Psoas muscle (tissue), 8 donors: ENCODE results near the gene NFKBIE. TPM values are rescaled to one million over a fixed set of nuclear protein-coding genes. Genes with fewer than 3 reads are reported as not detected.

Experiments
- ATAC-seq, 4 donors: fragments of 200-7000 bp; cut with Tn5 transposase; one replicate each; pipeline ENCODE4 v1.9.1; 2020; ENCODE audit warnings: moderate library complexity in 3 of 4, mild to moderate bottlenecking in 2 of 4
- DNase-seq, 2 donors: peaks; one replicate each; pipeline ENCODE4 v3.0.0-alpha.2; 2020
- H3K27ac ChIP-seq: fragments of 200-600 bp; one replicate; pipeline ENCODE4 v1.8.0; 2022
- H3K27me3 ChIP-seq, 3 donors: fragments of 200-600 bp in 1 of 3; one replicate each; pipeline versions ENCODE4 v1.6.1 to v1.8.0; 2013 to 2022; ENCODE audit warnings: low read length in 2 of 3, mild to moderate bottlenecking in 2 of 3, moderate library complexity in 1 of 3; ENCODE audit not compliant: insufficient read depth in 3 of 3
- H3K36me3 ChIP-seq, 2 donors: fragments of 200-600 bp in 1 of 2; one replicate each; pipeline versions ENCODE4 v1.6.1 to v1.8.0; 2013 to 2022; ENCODE audit warnings: low read depth in 1 of 2, mild to moderate bottlenecking in 1 of 2, moderate library complexity in 1 of 2; ENCODE audit not compliant: insufficient read depth in 1 of 2
- H3K4me1 ChIP-seq: fragments of 200-600 bp; one replicate; pipeline ENCODE4 v1.8.0; 2022
- H3K4me3 ChIP-seq: fragments of 200-600 bp; one replicate; pipeline ENCODE4 v1.8.0; 2022; ENCODE audit warnings: mild to moderate bottlenecking
- H3K9me3 ChIP-seq: fragments of 200-600 bp; one replicate; pipeline ENCODE4 v1.8.0; 2022
- CTCF ChIP-seq: fragments of 200-600 bp; IDR thresholded peaks from one replicate; pipeline ENCODE4 v1.8.0; 2022; ENCODE audit warnings: antibody characterized with exemption
- WGBS, 3 donors: extraction: QIAGEN DNeasy Blood & Tissue Kit; methylation state at CpG; one replicate each; pipeline versions ENCODE4 v1.1.6 to v1.1.7; 2013; 5-methylcytosine and 5-hydroxymethylcytosine counted together
- intact Hi-C, 2 donors: fragments of 100-400 bp; cut with DNase I; formaldehyde crosslinking; loops; one replicate each; pipeline versions ENCODE4 v1.11.0 to v1.14.2; 2022
- polyA plus RNA-seq, 3 donors: library from polyadenylated mRNA; stranded (reverse); fragments of 200-250 nt; gene quantifications; one replicate each; pipeline ENCODE4 v1.2.3, GENCODE V29; 2013
- total RNA-seq, 4 donors: library from RNA; stranded (reverse); fragmentation: NEBNext Ultra II Directional in 2 of 4; extraction: Animal tissue kit (Norgen Biotek cat#: 25700) in 2 of 4; gene quantifications; one replicate each; pipeline versions ENCODE4 v1.2.1 to v1.2.4, GENCODE V29; 2021 to 2023
- donor health status: healthy with polysubstance abuse.
- donor health status: DM: no; HTN: no; CAD: no; lungs with moderate emphysema.
- donor health status: Bipolar disorder and iron deficiency.
- donor health status: healthy.
- donor health status: DM: yes; HTN: yes; CAD: no.
- donor health status: DM: no; HTN: no; CAD: no.
- donor health status: DM: no; HTN: no; CAD: no.
- donor health status: DM: yes; HTN: yes; CAD: no.

NFKBIE gene
- total and polyA plus RNA-seq, 7 donors = 2.1 to 5.2 (median 3.3) TPM

- 67 to 70% (median 70%) methylated on average over 9 of the region's 9 CpGs for WGBS, 3 donors
- intact Hi-C loops = no loop called here
- no peak for ATAC-seq
These were observed 13.7 kb upstream of the NFKBIE start for GRCh38 chr6:44278774-44279697.

DNA sequence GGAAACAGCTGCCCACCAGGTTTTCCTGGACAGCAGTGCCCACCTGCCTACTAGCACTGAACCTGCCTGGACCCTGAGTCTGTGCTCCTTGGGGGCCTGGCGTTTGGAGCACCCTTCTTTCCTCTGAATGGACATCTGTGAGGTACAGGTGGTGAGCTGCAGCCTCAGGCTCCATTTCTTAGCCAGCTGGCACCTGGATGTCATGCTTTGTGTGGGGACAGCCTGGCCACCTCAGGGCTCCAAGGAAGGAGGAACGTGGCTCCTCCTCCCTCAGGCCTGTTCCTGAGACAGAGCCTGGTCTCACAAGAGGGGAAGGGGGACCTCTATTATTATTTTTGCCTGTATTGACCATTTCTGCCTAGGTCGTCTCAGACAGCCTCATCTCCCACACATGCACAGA, 13.0 kb upstream of the NFKBIE start:
- Histone ChIP-seq H3K27me3 (peaks cover 0 to 24% (median 8%) of the 10 kb centered on the region in 3 donors), H3K36me3 (no peaks in the 10 kb centered on the region), H3K4me3 (no peak overlapping the region), H3K27ac (no peak overlapping the region), H3K9me3 (no peaks in the 10 kb centered on the region), H3K4me1 (no peaks in the 10 kb centered on the region)
- ATAC-seq = no peak
- intact Hi-C loops = no loop called here
- DNase-seq = no peak
- 68 to 77% (median 74%) methylated on average over 3 of the region's 3 CpGs for WGBS, 3 donors
- no peak for TF ChIP-seq CTCF

More at GRCh38 chr6:44278774-44279697, 13.7 kb upstream of the NFKBIE start:
- H3K4me3 ChIP-seq = no peak overlapping the region
- peaks cover 0 to 24% (median 8%) of the 10 kb centered on the region in 3 donors for H3K27me3 ChIP-seq
- no peak for DNase-seq
- no peaks in the 10 kb centered on the region for H3K9me3 ChIP-seq
- no peaks in the 10 kb centered on the region for H3K36me3 ChIP-seq
- TF ChIP-seq CTCF = no peak
- H3K27ac ChIP-seq = no peak overlapping the region
- no peaks in the 10 kb centered on the region for H3K4me1 ChIP-seq

- Histone ChIP-seq H3K27ac (no peak overlapping the region), H3K27me3 (peaks cover 0 to 24% (median 8%) of the 10 kb centered on the region in 3 donors), H3K36me3 (no peaks in the 10 kb centered on the region), H3K4me3 (no peak overlapping the region), H3K9me3 (no peaks in the 10 kb centered on the region), H3K4me1 (no peaks in the 10 kb centered on the region)
- 82 to 86% (median 85%) methylated on average over 6 to 7 of the region's 7 CpGs for WGBS, 3 donors
- intact Hi-C loops = no loop called here
- TF ChIP-seq CTCF = no peak
- ATAC-seq = no peak
- DNase-seq = no peak
These were observed 12.4 kb upstream of the NFKBIE start for GRCh38 chr6:44277763-44278162.

GRCh38 chr6:44276667-44277640, 11.6 kb upstream of the NFKBIE start:
- H3K4me3 ChIP-seq = no peak overlapping the region
- TF ChIP-seq CTCF = no peak
- DNase-seq = no peak
- no peaks in the 10 kb centered on the region for H3K36me3 ChIP-seq
- 74 to 77% (median 77%) methylated on average over 22 to 23 of the region's 23 CpGs for WGBS, 3 donors
- intact Hi-C loops = no loop called here
- H3K27me3 ChIP-seq = peaks cover 0 to 26% (median 8%) of the 10 kb centered on the region in 3 donors
- H3K9me3 ChIP-seq = no peaks in the 10 kb centered on the region
- no peak for ATAC-seq
- no peaks in the 10 kb centered on the region for H3K4me1 ChIP-seq
- no peak overlapping the region for H3K27ac ChIP-seq
